Measurements from ENCODE around the gene EPHB3.

Gene EPHB3

DNA sequence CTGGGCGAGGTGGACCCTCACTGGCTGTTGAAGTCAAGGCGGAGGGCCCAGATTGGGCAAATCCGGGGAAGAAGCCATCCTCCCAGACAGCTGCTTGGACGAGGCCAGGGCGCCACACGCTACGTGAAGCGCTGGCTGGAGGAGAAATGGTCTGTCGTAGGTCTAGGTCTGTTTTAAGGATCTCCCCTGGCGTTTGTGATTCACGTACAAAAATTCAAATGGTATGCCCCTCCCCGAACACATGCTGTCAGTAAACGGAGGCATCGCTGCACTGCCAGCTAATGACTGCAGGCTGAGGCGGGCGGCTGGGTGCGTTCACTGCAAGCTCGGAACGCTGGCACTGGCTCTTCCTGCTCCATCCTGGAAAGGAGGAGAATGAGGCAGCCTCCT, 69.9 kb downstream of the EPHB3 start:
- H3K4me3 ChIP-seq (ENCODE audit: low read length in 2 of 2), result no peak overlapping the region
- H3K4ac ChIP-seq (ENCODE audit: low read length), result no peak overlapping the region
- H2BK15ac ChIP-seq (ENCODE audit: low read length), result no peak overlapping the region
- H3K9ac ChIP-seq (ENCODE audit: low read depth, low read length, poor library complexity), result no peak overlapping the region
- H2BK12ac ChIP-seq (ENCODE audit: low read length), result no peak overlapping the region
- H4K8ac ChIP-seq (ENCODE audit: low read depth, low read length), result no peak overlapping the region
- H2BK5ac ChIP-seq (ENCODE audit: low read length), result peak overlapping the region; percentile 39
- H3K23ac ChIP-seq (ENCODE audit: low read depth, low read length, poor library complexity), result no peak overlapping the region
- H3K27me3 ChIP-seq (ENCODE audit: control insufficient read depth in 3 of 3, insufficient read depth in 3 of 3, low read depth in 1 of 3, low read length in 3 of 3), result no peaks in the 10 kb centered on the region
- no peak overlapping the region for H3K4me2 ChIP-seq (ENCODE audit: insufficient read depth, low read length, poor library complexity, severe bottlenecking)
- no peaks in the 10 kb centered on the region for H3K79me1 ChIP-seq (ENCODE audit: low read depth, low read length)
- WGBS, 2 donors (ENCODE audit: extremely low coverage in 2 of 2, insufficient read length in 2 of 2, insufficient replicate concordance in 1 of 2), result no CpG with 5 or more reads among the region's 19 CpGs
- no peaks in the 10 kb centered on the region for H3K9me3 ChIP-seq (replicated peaks in 1 of 2; ENCODE audit: control insufficient read depth in 2 of 2, insufficient read depth in 1 of 2, low read depth in 1 of 2, low read length in 2 of 2)
- no peak overlapping the region for H3K18ac ChIP-seq (ENCODE audit: low read length)
- DNase-seq (ENCODE audit: low spot score), result no peak
- H3K27ac ChIP-seq (replicated peaks; ENCODE audit: low read length), result no peak overlapping the region
- peak overlapping the region; percentile 76 for H3K14ac ChIP-seq (ENCODE audit: low read length)
- H3K4me1 ChIP-seq (ENCODE audit: control insufficient read depth in 2 of 2, insufficient read depth in 1 of 2, low read depth in 1 of 2, low read length in 2 of 2), result peaks cover 28 to 32% of the 10 kb centered on the region in 2 donors
- no peak overlapping the region for H2AK5ac ChIP-seq (ENCODE audit: low read depth, low read length)
- no peak overlapping the region for H2AFZ ChIP-seq (ENCODE audit: low read length)
- H2BK120ac ChIP-seq (ENCODE audit: low read depth, low read length), result no peak overlapping the region
- H4K91ac ChIP-seq (ENCODE audit: low read depth, low read length, poor library complexity), result no peak overlapping the region
- no peaks in the 10 kb centered on the region for H3K36me3 ChIP-seq (replicated peaks in 1 of 2; ENCODE audit: control insufficient read depth in 2 of 2, insufficient read depth in 2 of 2, low read length in 2 of 2)
